AG04449 (cell line): ENCODE results near the gene PTPRG.
"Not testable (repeated sequence)": the region's sequence is repeated elsewhere in the genome, so short reads cannot be mapped to it uniquely, and the experiment has no call there.

Source experiments
- CTCF ChIA-PET: fragments of 350-600 bp; formaldehyde crosslinking; extraction: SDS; loops from one replicate; lab custom pipeline; 2021; ENCODE audit warnings: antibody characterized with exemption; lab: Yijun Ruan, JAX
- POLR2A ChIA-PET: fragments of 400-600, 350-600 bp; formaldehyde crosslinking; extraction: SDS; loops from one replicate; lab custom pipeline; 2020; ENCODE audit warnings: antibody characterized with exemption, inconsistent platforms; lab: Yijun Ruan, JAX
- DNase-seq: peaks from one replicate; pipeline ENCODE4 v3.0.0-alpha.2; 2010; ENCODE audit warnings: low read depth, low spot score
- H3K4me3 ChIP-seq: 2 replicates; pipeline ENCODE4 v1.5.1; 2011; ENCODE audit warnings: low read depth, mild to moderate bottlenecking, control low read depth, low read length
- TF ChIP-seq, protein P1 (sequence below): IDR thresholded peaks from one replicate; pipeline ENCODE4 v1.5.1; 2011; ENCODE audit warnings: mild to moderate bottlenecking, moderate library complexity, low read length, control low read depth, inconsistent platforms; ENCODE audit not compliant: insufficient read depth; ENCODE audit errors: missing control alignments

The PTPRG gene

GRCh38 chr3:61715886-61716527, 154.6 kb downstream of the PTPRG start:
- TF ChIP-seq, protein P1, sequence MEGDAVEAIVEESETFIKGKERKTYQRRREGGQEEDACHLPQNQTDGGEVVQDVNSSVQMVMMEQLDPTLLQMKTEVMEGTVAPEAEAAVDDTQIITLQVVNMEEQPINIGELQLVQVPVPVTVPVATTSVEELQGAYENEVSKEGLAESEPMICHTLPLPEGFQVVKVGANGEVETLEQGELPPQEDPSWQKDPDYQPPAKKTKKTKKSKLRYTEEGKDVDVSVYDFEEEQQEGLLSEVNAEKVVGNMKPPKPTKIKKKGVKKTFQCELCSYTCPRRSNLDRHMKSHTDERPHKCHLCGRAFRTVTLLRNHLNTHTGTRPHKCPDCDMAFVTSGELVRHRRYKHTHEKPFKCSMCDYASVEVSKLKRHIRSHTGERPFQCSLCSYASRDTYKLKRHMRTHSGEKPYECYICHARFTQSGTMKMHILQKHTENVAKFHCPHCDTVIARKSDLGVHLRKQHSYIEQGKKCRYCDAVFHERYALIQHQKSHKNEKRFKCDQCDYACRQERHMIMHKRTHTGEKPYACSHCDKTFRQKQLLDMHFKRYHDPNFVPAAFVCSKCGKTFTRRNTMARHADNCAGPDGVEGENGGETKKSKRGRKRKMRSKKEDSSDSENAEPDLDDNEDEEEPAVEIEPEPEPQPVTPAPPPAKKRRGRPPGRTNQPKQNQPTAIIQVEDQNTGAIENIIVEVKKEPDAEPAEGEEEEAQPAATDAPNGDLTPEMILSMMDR, result no peak
- H3K4me3 ChIP-seq, result no peak overlapping the region
- no peak for DNase-seq
- ChIA-PET POLR2A (no interaction called here), CTCF (no interaction called here)

GRCh38 chr3:61716693-61717092, 155.3 kb downstream of the PTPRG start:
- CTCF ChIA-PET, DNase-seq: not testable (repeated sequence)

GRCh38 chr3:61718565-61718964, 157.2 kb downstream of the PTPRG start:
- ChIA-PET POLR2A (no interaction called here), CTCF (no interaction called here)
- no peak overlapping the region for H3K4me3 ChIP-seq
- TF ChIP-seq, protein P1, result no peak
- DNase-seq, result no peak

More at GRCh38 chr3:61716693-61717092, 155.3 kb downstream of the PTPRG start:
- H3K4me3 ChIP-seq, POLR2A ChIA-PET: not testable (repeated sequence)

GRCh38 chr3:61719278-61719977, 158.1 kb downstream of the PTPRG start:
- POLR2A ChIA-PET, result no interaction called here
- TF ChIP-seq, protein P1, result no peak
- H3K4me3 ChIP-seq, result no peak overlapping the region
- CTCF ChIA-PET, result no interaction called here
- DNase-seq, result no peak

DNA sequence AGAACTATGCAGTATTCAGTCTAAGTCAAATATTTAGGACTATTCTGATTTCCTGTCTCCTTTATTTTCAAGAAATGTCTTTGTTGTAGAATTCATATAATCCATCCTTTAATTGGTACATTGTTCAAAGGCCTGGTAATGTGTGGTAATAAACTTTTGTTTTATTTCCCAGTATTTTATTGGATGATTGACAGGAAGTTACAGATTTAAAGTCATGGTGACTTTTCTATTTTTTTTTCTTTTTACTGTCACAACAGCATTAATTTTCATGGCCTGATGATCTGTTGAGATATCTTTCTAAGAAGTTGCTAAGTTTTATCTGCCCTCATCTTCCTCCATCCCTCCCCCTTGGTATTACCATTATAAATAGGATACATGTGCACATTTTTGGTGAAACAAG, 161.7 kb downstream of the PTPRG start:
- CTCF ChIA-PET, result no interaction called here
- no peak for DNase-seq
- POLR2A ChIA-PET, result no interaction called here
- H3K4me3 ChIP-seq, result no peak overlapping the region
- TF ChIP-seq, protein P1, result no peak

DNA sequence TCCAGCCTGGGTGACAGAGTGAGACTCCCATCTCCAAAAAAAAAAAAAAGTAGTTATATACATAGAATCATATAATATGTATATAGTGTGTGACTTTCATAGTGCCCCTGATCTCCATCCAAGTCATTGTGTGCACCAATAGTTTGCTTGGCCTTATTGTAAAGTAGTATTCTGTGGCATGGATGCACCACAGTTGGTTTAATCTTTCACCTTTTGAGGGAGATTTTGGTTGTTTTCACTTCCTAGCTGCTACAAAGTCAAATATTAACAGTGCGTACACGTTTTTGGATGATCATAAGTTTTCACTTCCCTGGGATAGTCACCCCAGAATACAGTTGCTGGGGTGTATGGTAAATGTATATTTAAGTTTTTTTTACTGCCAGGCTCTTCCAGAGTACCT, 162.8 kb downstream of the PTPRG start:
- POLR2A ChIA-PET, result no interaction called here
- CTCF ChIA-PET, result no interaction called here
- no peak for DNase-seq
- TF ChIP-seq, protein P1, result no peak
- no peak overlapping the region for H3K4me3 ChIP-seq
